Cerebellar nuclear complex (tissue), 1 donor: Measurements from ENCODE around the gene BLTP3B.

Experiments used
- DNase-seq, 2 experiments: peaks; one replicate each; lab custom pipeline; 2025; lab: John Stamatoyannopoulos, UW

BLTP3B gene

DNA sequence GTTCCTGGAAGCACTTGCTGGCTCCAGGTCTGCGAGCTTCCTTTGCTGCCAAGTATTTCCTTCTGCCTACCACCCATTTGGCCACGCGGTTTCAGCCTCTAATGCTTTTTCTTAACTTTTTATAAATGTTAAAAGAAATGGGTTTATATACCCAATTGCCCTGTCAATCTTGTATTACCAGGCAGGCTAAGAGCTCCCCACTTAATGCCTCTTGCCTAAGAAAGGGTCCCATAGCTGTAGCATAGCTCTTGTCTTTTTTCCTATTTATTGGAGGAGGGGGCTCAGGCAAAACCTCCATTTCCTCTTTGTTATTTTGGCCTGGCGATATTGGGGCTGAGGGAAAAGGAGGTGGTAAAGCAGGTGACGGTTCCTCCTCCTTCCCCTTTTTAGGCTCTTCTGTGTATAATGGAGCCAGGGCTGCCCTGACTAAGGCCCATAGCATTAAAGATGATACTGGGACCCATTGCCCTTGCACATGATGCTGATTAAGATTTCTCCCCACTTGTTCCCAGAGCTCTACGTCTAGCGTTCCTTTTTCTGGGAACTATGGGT is 21.6 kb upstream of the BLTP3B start:
- DNase-seq = no peak

DNA sequence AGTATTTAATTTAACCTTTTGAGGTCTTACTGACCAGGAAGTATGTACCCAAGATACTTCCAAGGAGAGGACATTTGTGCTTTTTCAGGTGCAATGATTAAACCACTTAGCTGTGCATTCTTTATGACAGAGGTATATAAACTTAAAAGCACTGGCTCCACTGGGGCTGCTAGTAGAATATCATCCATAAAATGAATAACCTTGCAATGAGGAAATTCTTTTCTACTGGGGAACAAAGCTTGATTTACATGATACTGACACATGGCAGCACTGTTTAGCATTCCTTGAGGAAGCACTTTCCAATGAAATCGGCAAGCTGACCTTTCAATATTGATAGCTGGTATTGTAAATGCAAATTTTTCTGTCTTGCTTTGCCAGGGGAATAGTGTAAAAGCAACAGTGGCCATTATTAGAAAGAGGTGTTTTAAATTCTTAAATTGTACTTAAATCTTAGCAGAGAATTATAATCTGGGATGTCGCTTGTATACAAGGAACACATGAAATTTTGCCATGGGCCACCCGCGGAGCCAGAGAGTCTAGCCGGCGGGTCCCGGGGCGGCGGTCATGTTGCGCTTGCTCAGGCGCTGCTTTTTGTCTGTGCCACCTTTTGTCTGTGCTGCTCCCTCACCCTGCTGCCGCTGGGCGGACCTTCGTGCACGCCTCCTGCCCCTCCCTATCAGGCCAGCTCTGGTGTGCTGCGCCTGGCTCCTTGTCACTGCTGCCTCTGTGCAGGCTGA is 20.9 kb upstream of the BLTP3B start:
- peak; percentile 63 to 74 for DNase-seq

DNA sequence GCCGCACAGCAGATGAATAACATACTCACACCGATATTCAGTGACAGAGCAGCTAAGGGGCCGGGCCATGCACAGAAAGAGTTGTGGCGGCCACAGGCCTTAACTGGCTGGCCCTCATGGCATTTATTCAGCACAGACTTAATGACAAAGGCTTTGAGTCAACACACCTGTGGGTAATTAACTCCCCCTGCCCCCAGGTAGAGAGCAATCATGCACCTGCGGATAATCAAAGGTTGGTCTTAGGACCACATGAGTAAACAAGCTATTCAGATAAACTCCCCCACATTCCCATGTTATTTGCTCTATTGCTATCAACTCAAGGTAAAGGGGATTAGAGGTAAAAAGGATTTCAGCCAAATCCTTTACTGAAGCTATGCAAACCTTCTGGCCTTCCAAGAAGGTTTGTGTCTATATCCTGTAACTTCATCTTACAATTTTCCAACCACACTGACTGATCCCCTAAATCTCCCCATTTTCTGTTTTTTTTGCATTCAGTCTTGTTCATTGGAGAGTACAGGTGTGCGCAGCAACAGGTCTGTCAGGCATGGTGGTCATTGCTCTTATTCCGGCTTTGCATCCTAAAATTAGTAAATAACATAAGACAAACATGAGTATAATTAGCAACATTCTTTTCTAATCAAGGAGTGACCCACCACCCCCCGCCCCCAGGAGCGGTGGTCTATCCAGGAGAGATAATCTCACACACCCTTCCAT is 16.9 kb upstream of the BLTP3B start:
- no peak for DNase-seq

DNA sequence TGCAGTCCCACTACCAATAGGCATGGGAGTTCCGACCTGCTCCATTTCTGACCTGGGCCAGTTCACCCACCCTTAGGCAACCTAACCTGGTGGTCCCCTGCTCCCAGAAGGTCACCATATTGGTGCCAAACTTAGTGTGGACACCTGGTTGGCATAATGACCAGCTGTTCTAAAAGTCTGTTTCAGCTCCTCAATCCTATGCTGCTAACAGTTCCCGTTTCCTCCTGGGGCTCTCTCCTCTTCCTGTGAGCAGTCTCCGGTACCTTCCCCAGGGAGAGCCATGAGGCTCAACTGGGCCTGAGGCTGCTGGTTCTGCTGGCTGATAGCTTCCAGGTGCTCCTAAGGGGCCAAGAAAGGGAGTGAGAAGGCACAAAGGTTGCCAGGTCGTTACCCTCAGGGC is 15.9 kb upstream of the BLTP3B start:
- no peak for DNase-seq

DNA sequence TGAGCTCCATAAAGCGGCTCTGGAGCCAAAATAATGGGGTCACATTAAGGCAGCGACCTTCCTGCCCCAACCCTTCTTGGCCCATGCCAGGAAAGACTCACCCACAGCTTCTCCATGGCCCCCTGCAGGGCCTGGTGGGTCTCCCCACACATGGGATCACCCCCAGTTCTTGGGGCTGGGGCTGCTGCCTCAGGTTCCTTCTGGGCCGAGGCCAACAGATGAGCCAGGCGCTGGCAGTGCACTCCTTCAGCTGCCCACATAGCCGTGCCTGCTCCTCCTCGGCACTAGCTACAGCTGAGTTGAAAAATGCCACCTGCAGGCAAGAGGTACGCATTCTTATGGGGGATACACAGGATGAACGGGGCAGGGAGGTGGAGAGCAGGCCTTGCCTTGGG is 14.8 kb upstream of the BLTP3B start:
- no peak for DNase-seq

DNA sequence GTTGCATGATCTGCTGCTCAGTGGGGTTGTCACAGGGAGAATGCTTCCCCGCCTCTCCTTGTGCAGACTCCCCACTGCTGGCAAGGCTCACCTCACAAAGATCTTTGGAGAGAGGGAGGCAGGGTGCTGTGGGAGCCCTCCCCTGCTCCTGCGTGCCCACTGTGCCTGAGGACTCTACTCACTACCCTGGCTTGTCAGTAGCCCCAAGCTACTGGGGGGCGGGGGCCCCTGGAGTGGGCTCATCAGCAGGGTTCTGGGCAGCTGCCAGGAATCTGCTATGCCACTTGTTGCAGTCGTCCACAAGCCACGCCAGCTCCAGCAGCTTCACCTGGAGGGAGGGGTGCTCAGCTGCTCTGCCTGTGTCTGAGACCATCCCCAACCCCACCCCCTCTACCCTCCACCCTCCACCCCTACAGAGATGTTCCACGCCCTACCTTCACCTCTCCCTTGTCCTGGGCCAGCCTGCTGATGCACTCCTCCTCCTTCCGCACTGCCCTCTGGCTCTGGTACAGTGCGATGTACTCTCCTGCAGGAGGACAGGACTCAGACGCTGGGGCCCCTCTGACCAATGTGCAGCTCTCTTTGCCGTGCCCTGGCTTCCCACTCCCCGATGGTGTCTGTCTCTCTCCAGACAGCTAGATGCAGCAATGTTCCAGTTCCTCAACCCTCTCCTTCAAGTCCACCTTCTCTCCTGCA is 14.2 kb upstream of the BLTP3B start:
- no peak for DNase-seq

DNA sequence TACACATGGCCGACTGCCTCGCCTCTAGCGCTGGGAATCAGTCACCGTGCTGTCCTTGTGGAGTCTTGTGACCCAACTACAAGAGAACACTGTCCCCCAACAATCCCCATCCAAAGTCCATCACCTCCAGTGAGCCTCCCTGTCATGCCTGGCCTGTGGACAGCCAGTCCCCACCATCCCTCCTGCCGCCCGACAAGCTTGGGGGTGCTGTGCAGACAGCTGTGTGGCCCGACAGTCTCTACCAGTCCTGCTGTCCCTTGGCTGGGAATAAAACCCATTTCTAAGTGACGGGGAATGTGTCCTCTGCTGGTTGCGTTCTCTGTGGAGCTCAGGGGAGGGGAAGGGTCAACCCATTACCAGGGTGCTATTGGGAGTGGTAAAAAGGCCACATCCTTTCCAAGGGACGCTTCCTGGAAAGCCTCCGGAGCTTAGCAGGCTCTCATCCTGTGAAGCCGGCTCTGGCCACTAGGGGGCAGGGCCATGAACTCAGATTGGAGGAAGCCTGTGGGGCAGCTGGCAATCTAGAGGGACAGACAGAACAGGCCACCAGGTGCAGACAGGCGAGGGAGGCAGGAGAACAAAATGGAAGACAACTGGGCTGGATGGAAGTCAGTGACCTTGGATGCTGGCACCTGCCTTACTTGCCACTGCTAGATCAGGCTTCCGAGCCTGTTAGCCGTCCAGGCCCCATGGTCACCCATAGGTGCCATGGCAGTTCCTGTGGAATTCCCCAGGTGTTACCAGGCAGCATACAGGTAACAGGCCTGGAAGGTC is 12.0 kb upstream of the BLTP3B start:
- DNase-seq = no peak

DNA sequence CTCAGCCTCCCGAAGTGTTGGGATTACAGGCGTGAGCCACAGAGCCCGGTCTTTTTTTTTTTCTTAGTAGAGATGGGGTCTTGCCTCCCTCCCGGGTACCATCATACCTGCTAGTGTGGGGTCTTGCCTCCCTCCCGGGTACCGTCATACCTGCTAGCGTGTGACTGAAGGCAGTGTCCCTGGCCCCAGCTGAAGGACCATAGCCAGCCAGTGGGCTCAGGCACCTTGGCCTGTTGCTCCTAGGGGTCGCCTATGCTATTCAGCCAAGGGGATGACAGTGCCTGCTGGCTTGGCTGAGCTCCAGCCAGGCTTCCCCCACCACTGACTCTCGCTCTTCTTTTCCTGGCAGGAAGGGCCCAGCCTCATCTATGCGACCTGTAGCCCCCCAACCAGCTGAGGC is 10.5 kb upstream of the BLTP3B start:
- no peak for DNase-seq

DNA sequence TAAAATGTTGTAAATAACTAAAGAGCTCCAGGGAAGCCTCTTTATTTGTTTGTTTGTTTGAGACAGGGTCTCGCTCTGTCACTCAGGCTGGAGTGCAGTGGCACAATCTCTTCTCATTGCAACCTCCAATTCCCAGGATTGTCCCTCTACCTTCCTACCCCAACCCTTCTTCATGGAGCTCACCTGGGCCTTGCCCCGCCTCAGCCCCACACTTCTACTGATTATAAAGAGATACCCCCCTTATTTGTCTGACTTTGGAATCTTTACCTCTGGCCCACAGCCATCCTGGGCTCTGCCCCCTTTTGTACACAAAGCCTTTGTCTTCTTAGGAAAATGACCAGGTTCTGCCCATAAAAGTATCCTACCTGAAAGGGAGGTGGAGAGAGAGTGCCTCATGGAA is 9.1 kb upstream of the BLTP3B start:
- DNase-seq = no peak

DNA sequence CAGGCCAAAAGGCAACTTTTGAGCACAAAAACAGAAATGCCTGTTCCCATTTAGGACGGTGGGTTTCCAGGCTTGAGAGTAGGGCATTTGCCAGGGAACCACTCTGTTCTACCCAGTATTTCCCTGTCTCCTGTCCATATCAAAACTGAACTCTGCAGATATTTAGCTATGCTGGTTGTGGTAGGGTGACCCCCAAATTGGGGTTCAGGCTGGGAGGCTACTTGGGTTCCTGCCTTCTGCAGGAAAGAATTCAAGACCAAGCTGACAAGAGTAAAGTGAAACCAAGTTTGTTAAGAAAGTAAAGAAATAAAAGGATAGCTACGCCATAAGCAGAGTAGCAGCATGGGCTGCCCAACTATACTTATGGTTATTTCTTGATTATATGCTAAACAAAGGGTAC is 3.6 kb upstream of the BLTP3B start:
- no peak for DNase-seq

DNA sequence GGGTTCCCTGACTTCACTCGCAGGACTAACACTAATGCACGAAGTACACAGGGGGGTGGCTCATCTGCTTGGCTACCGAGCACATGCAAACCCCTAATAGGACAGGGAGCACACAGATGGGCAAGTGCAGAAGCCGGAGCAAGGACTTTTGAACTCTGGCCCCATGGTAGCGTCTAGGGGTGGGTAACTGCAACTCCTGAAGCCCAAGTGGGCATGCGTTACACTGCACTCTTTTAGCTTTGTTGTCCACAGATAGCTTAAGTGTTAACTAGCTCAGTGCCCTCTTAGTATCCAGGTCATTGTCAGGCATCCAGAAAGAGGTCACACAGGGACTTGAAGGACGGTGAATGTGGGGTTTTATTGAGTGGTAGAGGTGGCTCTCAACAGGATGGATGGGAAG is 3.0 kb upstream of the BLTP3B start:
- no peak for DNase-seq

DNA sequence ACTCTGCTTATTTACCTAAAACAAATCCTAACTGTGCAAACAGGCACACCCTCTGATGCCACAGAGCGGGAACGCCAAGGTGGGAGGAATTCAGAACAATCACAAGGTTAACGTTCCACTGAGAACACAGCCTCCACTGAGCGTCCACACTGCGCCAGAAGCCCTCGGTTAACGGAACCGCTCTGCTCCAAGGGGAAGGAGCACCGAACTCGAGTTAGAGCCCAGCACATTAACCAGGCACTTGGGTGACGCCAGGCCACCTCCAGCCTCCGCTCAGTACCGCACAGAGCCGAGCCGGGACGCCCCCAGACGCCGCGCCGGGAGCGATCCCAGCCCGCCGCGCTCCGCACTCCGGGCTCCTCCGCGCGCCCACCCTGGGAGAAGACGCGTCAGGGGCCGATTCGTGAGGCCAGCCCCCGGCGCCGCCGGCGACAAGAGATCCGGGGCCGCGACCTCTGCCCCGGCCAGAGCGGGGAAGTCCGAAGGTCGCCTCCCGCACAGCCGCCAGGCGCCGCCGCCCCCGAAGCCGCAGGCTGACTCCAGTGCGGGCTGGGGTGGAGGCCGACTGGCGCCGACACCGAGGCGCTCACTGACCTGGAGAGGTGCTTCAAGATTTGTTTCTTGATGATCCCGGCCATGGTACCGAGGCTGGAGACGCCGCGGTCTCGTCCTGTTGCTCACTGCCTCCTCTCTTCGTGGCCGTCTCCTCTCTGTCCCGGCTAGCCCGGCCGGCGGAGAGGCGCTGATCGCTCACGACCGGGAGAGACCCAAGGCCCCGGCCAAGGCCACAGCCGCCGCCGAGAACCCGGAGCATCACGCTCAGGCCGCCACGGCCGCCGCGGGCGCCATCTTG is 450 bp downstream of the BLTP3B start:
- no peak for DNase-seq

DNA sequence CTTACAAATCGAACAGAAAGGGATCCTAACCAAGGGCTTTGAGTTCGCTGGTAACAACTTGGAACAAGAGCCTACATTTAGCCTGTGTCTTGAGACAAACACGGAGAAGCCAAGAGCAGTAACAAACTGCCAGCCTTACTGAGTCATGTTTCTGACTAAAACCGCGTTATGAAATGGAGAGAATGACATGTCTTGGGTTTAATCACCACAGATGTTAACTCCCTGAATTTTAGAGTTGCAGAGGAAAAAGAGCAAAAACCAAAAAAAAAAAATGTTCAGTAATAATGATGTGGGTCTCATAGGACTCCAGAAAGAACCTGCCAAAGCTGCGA is 1.0 kb downstream of the BLTP3B start:
- peak in 1 of 2 experiments; percentile 6 for DNase-seq

DNA sequence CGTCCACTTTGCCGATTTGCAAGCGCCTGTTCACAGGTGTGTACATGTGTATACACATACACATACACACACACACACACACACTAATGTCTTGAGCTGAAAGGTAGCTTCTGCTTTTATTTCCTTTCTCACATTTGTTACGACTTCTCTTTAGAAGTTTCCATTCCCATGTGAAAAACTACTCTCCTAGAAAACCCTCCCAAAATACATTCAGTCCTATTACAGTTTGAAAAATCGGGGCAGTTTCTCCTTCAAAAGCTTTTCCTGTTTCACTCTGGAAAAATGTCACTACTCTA is 3.9 kb downstream of the BLTP3B start:
- no peak for DNase-seq

DNA sequence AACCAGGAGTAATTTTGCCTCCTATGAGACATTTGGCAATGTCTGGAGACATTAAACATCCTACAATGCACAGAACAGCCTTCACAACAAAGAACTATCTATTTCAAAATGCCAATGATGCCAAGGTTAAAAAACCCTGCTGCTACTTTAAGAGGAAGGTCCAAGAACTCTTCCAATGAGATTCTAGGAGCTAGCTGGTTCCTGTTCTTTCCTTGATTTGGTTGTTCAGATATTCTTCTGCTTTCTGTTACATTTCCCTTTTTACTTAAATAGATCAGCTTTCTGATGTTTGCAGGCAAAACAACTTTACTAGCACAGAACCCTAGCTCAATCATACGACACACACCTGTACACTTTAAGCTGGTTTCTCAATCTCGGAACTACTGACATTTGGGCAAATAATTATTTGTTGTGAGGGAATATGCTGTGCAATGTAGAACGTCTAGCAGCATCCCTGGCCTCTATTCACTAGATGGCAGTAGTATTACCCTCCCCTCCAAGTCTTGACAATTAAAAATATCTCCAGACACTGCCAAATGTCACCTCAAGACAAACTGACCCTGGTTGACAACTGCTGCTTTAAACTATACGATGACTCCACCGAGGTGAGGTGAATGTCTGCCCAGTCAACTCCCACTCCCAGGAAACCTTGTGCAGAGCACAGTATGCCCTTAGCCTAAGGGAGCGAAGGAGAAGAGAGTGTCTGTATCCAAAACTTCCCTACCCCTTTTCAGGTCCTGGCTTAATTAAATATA is 4.4 kb downstream of the BLTP3B start:
- DNase-seq = peak in 1 of 2 experiments; percentile 33

DNA sequence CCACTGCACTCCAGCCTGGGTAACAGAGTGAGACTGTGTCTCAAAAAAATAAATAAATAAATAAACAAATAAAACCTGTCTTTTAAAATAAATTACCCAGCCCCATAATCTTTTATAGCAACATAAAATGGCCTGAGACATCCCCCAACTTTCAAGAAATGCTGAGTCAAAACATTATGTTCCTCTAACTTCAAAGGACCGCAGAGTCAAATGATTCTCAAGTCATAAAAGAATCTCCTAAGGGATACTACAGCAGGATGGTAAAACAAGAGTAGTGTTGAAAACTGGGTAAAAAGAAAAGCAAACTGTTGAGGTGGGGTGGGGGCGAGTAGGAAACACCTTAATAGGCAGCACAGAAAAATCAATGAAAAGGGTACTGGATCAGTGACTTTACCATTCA is 9.5 kb downstream of the BLTP3B start:
- DNase-seq = no peak

DNA sequence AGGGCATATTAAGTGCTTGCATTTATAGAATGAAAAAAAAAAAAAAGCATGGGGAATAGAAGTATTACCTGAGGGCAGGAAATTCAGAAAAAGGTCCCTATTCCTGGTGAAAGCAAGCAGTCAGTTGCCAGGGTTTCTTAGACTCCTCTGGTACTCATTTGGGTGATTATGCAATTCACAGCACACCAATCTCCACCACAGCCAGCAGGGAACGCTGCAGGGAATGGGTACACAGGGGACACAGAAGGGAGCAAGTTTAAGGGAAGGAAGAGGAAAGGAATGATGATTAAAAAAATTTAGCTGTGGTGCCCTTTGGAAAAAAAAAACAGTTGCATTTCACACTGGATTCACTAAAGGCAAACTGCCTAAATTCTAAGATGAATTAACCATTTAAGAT is 14.2 kb downstream of the BLTP3B start:
- no peak for DNase-seq

DNA sequence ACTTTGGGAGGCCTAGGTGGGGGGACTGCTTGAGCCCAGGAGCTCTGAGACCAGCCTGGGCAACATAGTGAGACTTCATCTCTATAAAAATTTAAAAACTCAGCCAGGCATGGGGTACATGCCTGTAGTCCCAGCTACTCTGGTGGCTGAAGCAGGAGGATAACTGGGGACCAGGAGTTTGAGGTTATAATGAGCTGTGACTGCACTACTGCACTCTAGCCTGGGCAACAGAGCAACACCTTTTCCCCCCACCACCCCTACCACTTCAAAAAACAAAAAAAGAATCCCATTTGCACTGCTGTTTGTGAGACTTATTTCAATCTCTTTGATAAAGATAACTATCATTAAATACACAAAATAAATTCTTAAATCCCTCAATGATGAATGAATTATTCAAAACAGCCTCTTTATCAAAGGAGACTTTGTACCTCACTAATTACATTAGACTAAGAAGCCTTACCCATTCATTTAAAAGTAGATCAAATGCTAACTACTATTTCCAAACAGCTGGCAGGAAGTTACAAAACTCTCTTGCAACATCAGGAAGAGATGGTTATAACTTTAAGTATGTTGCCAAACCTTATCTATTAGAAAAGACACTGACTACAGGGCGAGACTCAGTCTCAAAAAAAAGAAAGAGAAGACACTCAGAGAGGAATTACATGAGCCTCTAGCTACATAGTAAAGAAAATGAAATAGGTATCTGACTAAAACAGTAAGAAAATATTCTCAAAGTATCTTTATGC is 14.7 kb downstream of the BLTP3B start:
- no peak for DNase-seq

DNA sequence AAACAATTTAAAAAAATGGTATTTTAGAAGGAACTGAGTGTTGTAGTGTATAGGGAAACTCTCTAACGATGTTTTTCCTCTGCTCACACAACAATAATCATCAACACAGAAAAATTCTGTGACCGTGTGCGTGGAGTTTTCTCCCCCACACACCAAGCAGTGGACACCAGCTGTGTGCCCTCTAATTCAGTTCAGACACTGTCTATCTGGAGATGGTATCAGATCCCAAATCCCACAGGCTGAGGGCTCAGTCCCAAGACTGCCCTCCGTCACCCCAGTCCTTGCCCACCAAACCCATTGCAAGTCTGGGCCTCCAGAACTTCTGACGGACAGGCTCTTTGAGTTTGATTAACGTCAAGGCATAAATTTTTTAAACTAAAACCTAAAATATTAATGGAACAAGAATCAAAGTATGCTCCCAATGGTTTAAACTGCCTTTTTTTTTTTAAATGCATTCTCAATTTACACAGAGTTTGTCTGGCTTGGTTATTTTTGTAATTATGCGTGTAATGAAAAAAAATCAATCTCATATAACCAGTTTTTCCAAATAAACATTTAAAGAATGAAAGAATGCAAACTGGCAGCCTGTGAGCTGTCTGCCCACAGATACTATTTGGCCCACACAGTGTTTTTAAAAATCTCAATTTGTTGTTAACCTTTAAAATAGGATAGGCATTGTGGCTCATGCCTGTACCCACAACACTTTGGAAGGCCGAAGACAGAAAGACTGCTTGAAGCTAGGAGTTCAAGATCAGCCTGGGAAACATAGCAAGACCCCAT is 19.2 kb downstream of the BLTP3B start:
- DNase-seq = no peak
